GM21528 (cell line): ENCODE measurements around the gene EHHADH.

Experiments
- ATAC-seq: cut with Tn5 transposase; IDR thresholded peaks from one replicate; pipeline ENCODE4 v1.9.1; 2021; ENCODE audit warnings: mild to moderate bottlenecking, moderate library complexity; ENCODE audit not compliant: unreplicated experiment, low FRiP score

The EHHADH gene

GRCh38 chr3:185151101-185151963, 102.5 kb downstream of the EHHADH start:
- no peak for ATAC-seq

- no peak for ATAC-seq
These were observed 103.3 kb downstream of the EHHADH start for GRCh38 chr3:185150561-185150960.

GRCh38 chr3:185149591-185149990, 104.3 kb downstream of the EHHADH start:
- no peak for ATAC-seq

GRCh38 chr3:185145511-185145910, 108.3 kb downstream of the EHHADH start:
- ATAC-seq = no peak

GRCh38 chr3:185144784-185145183, 109.1 kb downstream of the EHHADH start:
- ATAC-seq = no peak
